ENCODE data around the gene FNDC3A. TPM values are rescaled to one million over a fixed set of nuclear protein-coding genes. Genes with fewer than 3 reads are reported as not detected.

Gene FNDC3A
- polyA plus RNA-seq, 1 of the 3 experiments (the other 2 are of a cell fraction), result 27.7 TPM

GRCh38 chr13:48994706-48995105, 19.0 kb downstream of the FNDC3A start:
- DNase-seq, result no peak
- POLR2A ChIA-PET, result no interaction called here
- peaks cover 22% of the 10 kb centered on the region for H3F3A ChIP-seq (replicated peaks; ENCODE audit: insufficient read depth)
- 0 out of 2 replicates have a peak, but pooled peaks cover 12% of the 10 kb centered on the region for H4K20me1 ChIP-seq (ENCODE audit: insufficient read depth)
- CTCF ChIA-PET, result interaction anchor here (1.0 kb wide), 1 partner anchor 105 kb away, joined by 3 read pairs; no protein-coding TSS in a partner anchor
- H3K79me2 ChIP-seq (ENCODE audit: insufficient read depth), result peaks cover 99% of the 10 kb centered on the region
- H3K27me3 ChIP-seq (ENCODE audit: insufficient read depth), result no peaks in the 10 kb centered on the region
- TF ChIP-seq NFIC (IDR thresholded peaks at IDR 0.05; ENCODE audit: borderline replicate concordance), result no peak
- TF ChIP-seq ZBTB33 (IDR thresholded peaks at IDR 0.05; ENCODE audit: borderline replicate concordance, low read depth), result no peak
- TF ChIP-seq PBX3 (IDR thresholded peaks at IDR 0.05), result no peak
- TF ChIP-seq RFX5 (IDR thresholded peaks at IDR 0.05; ENCODE audit: low read length), result no peak
- TF ChIP-seq FOXM1 (IDR thresholded peaks at IDR 0.05; ENCODE audit: low read depth), result no peak
- TF ChIP-seq NRF1 (IDR thresholded peaks at IDR 0.05; ENCODE audit: low read depth, low read length), result no peak
- no peak for TF ChIP-seq USF2 (IDR thresholded peaks at IDR 0.05; ENCODE audit: borderline replicate concordance, low read depth, low read length)
- no peak for TF ChIP-seq USF1 (IDR thresholded peaks at IDR 0.05; ENCODE audit: borderline replicate concordance, low read depth)
- TF ChIP-seq EP300 (IDR thresholded peaks at IDR 0.05; ENCODE audit: borderline replicate concordance in 1 of 2, low read depth in 1 of 2, low read length in 1 of 2), result no peak
- TF ChIP-seq REST (IDR thresholded peaks at IDR 0.05; ENCODE audit: low read depth, low read length), result no peak
- TF ChIP-seq SIN3A (IDR thresholded peaks at IDR 0.05; ENCODE audit: borderline replicate concordance, low read depth, low read length), result no peak
- TF ChIP-seq CTCF (IDR thresholded peaks at IDR 0.05), result no peak
- TF ChIP-seq TCF12 (IDR thresholded peaks at IDR 0.05), result no peak
- TF ChIP-seq MXI1 (IDR thresholded peaks at IDR 0.05; ENCODE audit: low read depth, low read length), result no peak
- TF ChIP-seq TAF1 (IDR thresholded peaks at IDR 0.05; ENCODE audit: borderline replicate concordance, low read depth, low read length), result no peak
- no peak for TF ChIP-seq RXRA (IDR thresholded peaks at IDR 0.05; ENCODE audit: borderline replicate concordance, low read depth)
- TF ChIP-seq IRF3 (IDR thresholded peaks at IDR 0.05; ENCODE audit: low read depth, low read length), result no peak
- TF ChIP-seq EZH2phosphoT487 (IDR thresholded peaks at IDR 0.05; ENCODE audit: borderline replicate concordance, low read depth), result no peak
- no peak overlapping the region for H3K9ac ChIP-seq
- H3K9me2 ChIP-seq, result no peaks in the 10 kb centered on the region
- no peaks in the 10 kb centered on the region; a peak in 1 of 4 replicates for H3K4me1 ChIP-seq (ENCODE audit: control insufficient read depth in 1 of 2, insufficient read depth in 2 of 2, low read depth in 1 of 2, low read length in 1 of 2)
- WGBS (ENCODE audit: low lambda C conversion rate), result 96% methylated on average over 2 of the region's 2 CpGs
- no peak overlapping the region for H3K4me3 ChIP-seq (ENCODE audit: low read depth in 2 of 2, low read length in 1 of 2)
- H3K27ac ChIP-seq (ENCODE audit: low read depth in 2 of 2, low read length in 1 of 2), result no peak overlapping the region
- peaks cover 14% of the 10 kb centered on the region; the same call in 1 of the 2 replicates for H3K9me3 ChIP-seq
- H2AFZ ChIP-seq (ENCODE audit: low read depth), result no peak overlapping the region
- H3K4me2 ChIP-seq, result no peak overlapping the region; the same call in 1 of the 2 replicates
- peaks cover 0 to 93% of the 10 kb centered on the region in 2 experiments for H3K36me3 ChIP-seq (replicated peaks in 1 of 2; ENCODE audit: control insufficient read depth in 1 of 2, insufficient read depth in 2 of 2, low read length in 1 of 2)

All from SK-N-SH (cell line).